ENCODE results near the gene SCLT1. TPM values are rescaled to one million over a fixed set of nuclear protein-coding genes. Genes with fewer than 3 reads are reported as not detected.
A peak's percentile ranks its signal among the peaks of the same experiment; 100 is the strongest.

Gene SCLT1
- total RNA-seq, 1 experiment from 2014 or later, result 15.7 TPM

- peak; percentile 57 for DNase-seq (ENCODE audit: low spot score)
Measured at GRCh38 chr4:128871948-128872347, 221.4 kb downstream of the SCLT1 start.

- no peak for DNase-seq (ENCODE audit: low spot score)
Measured at GRCh38 chr4:128869776-128870509, 223.4 kb downstream of the SCLT1 start.

GRCh38 chr4:128868758-128869157 is 224.6 kb downstream of the SCLT1 start:
- DNase-seq (ENCODE audit: low spot score), result no peak

GRCh38 chr4:128866691-128867090 is 226.6 kb downstream of the SCLT1 start:
- DNase-seq (ENCODE audit: low spot score), result no peak

- no peak for DNase-seq (ENCODE audit: low spot score)
Measured at GRCh38 chr4:128866269-128866668, 227.1 kb downstream of the SCLT1 start.

- no peak for DNase-seq (ENCODE audit: low spot score)
Measured at GRCh38 chr4:128865132-128865531, 228.2 kb downstream of the SCLT1 start.

- DNase-seq (ENCODE audit: low spot score), result peak; percentile 62
Measured at GRCh38 chr4:128863312-128864075, 229.8 kb downstream of the SCLT1 start.

- no peak for DNase-seq (ENCODE audit: low spot score)
Measured at GRCh38 chr4:128862608-128863311, 230.6 kb downstream of the SCLT1 start.

- no peak for DNase-seq (ENCODE audit: low spot score)
Measured at GRCh38 chr4:128861856-128862518, 231.4 kb downstream of the SCLT1 start.

GRCh38 chr4:128859887-128860677 is 233.3 kb downstream of the SCLT1 start:
- DNase-seq (ENCODE audit: low spot score), result no peak

- DNase-seq (ENCODE audit: low spot score), result no peak
Measured at GRCh38 chr4:128858879-128859671, 234.3 kb downstream of the SCLT1 start.

- DNase-seq (ENCODE audit: low spot score), result no peak
Measured at GRCh38 chr4:128856246-128856645, 237.1 kb downstream of the SCLT1 start.

GRCh38 chr4:128855621-128856020 is 237.7 kb downstream of the SCLT1 start:
- no peak for DNase-seq (ENCODE audit: low spot score)

GRCh38 chr4:128854433-128854832 is 238.9 kb downstream of the SCLT1 start:
- no peak for DNase-seq (ENCODE audit: low spot score)

- no peak for DNase-seq (ENCODE audit: low spot score)
Measured at GRCh38 chr4:128853741-128854140, 239.6 kb downstream of the SCLT1 start.

GRCh38 chr4:128850252-128850651 is 243.1 kb downstream of the SCLT1 start:
- DNase-seq (ENCODE audit: low spot score), result no peak

GRCh38 chr4:128848461-128848860 is 244.9 kb downstream of the SCLT1 start:
- no peak for DNase-seq (ENCODE audit: low spot score)

GRCh38 chr4:128847082-128847724 is 246.1 kb downstream of the SCLT1 start:
- peak; percentile 27 for DNase-seq (ENCODE audit: low spot score)

GRCh38 chr4:128846063-128846462 is 247.3 kb downstream of the SCLT1 start:
- DNase-seq (ENCODE audit: low spot score), result no peak

GRCh38 chr4:128844931-128845330 is 248.4 kb downstream of the SCLT1 start:
- no peak for DNase-seq (ENCODE audit: low spot score)
